Measurements from ENCODE around the gene PDP2. TPM values are rescaled to one million over a fixed set of nuclear protein-coding genes. Genes with fewer than 3 reads are reported as not detected.

PDP2 gene
- total and polyA plus RNA-seq, 10 donors: 1.0 to 9.6 (median 5.6) TPM

DNA sequence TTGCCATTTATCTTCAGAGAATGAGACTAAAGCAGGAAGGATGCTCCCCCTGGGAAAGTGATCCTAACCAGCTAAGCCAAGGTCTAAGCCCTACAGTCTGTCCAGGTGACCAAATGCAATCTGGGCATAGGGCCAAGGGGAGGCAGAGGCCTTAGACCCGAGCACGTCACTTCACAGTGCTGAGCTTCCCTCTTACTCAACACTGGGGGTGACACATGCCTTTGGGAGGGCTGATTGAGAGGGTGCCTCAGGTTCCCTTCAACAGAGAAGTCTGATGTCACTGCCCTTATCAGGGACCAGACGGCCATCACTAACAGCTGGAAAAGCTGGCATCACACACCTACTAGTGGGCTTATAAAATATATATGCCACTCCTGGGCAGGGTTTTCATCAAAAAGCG is 49.9 kb downstream of the PDP2 start:
- H3K4me1 ChIP-seq: peaks cover 16 to 54% (median 30%) of the 10 kb centered on the region in 6 donors
- no peak overlapping the region for H3K27ac ChIP-seq
- TF ChIP-seq POLR2AphosphoS5 (IDR thresholded peaks at IDR 0.05): peak in 1 of 3 donors; percentile 33
- TF ChIP-seq, protein P1, sequence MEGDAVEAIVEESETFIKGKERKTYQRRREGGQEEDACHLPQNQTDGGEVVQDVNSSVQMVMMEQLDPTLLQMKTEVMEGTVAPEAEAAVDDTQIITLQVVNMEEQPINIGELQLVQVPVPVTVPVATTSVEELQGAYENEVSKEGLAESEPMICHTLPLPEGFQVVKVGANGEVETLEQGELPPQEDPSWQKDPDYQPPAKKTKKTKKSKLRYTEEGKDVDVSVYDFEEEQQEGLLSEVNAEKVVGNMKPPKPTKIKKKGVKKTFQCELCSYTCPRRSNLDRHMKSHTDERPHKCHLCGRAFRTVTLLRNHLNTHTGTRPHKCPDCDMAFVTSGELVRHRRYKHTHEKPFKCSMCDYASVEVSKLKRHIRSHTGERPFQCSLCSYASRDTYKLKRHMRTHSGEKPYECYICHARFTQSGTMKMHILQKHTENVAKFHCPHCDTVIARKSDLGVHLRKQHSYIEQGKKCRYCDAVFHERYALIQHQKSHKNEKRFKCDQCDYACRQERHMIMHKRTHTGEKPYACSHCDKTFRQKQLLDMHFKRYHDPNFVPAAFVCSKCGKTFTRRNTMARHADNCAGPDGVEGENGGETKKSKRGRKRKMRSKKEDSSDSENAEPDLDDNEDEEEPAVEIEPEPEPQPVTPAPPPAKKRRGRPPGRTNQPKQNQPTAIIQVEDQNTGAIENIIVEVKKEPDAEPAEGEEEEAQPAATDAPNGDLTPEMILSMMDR (IDR thresholded peaks at IDR 0.05 in 8 of 11, conservative IDR thresholded peaks at IDR 0.05 in 3 of 11): no peak
- TF ChIP-seq POLR2A (IDR thresholded peaks at IDR 0.05): no peak
- intact Hi-C loops (cut with DNase I; ENCODE audit: low total_unique reads): no loop called here
- peaks cover 0 to 16% (median 10%) of the 10 kb centered on the region in 7 donors for H3K27me3 ChIP-seq (replicated peaks in 1 of 7)
- no peak for DNase-seq
- H3K9me3 ChIP-seq: no peaks in the 10 kb centered on the region
- no peak overlapping the region for H3K4me3 ChIP-seq
- 54 to 100% (median 66%) methylated on average over 1 to 4 of the region's 4 CpGs for WGBS, 5 donors
- H3K36me3 ChIP-seq: peaks cover 0 to 30% (median 11%) of the 10 kb centered on the region in 6 donors

DNA sequence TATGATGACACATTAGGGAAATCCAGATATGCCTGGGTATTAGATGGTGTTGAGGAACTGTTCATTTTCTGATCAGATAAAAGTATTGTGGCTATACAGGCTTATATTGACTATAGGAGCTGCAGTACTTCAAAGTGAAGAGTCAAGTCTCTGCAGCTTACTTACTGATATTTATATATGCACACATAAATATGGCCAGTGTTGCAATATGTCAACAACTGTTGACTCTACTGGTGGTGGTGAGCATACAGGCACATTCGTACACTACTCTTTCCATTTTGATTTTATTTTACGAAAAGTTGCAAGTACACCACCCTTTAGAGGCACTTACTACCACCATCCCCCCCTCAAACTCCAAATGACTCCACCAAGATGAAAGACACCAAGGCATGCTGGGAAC is 51.4 kb downstream of the PDP2 start:
- Histone ChIP-seq H3K36me3 (peaks cover 0 to 34% (median 11%) of the 10 kb centered on the region in 6 donors), H3K9me3 (no peaks in the 10 kb centered on the region), H3K4me1 (peaks cover 30 to 55% (median 37%) of the 10 kb centered on the region in 6 donors), H3K4me3 (no peak overlapping the region), H3K27ac (no peak overlapping the region), H3K27me3 (replicated peaks in 1 of 7) (peaks cover 0 to 1% (median 0%) of the 10 kb centered on the region in 7 donors)
- intact Hi-C loops (cut with DNase I; ENCODE audit: low total_unique reads): no loop called here
- 90 to 95% (median 94%) methylated on average over 2 of the region's 2 CpGs for WGBS, 5 donors
- no peak for DNase-seq
- no peak for TF ChIP-seq POLR2AphosphoS5 (IDR thresholded peaks at IDR 0.05)
- TF ChIP-seq POLR2A (IDR thresholded peaks at IDR 0.05): no peak
- TF ChIP-seq, protein P1 (IDR thresholded peaks at IDR 0.05 in 8 of 11, conservative IDR thresholded peaks at IDR 0.05 in 3 of 11): no peak

DNA sequence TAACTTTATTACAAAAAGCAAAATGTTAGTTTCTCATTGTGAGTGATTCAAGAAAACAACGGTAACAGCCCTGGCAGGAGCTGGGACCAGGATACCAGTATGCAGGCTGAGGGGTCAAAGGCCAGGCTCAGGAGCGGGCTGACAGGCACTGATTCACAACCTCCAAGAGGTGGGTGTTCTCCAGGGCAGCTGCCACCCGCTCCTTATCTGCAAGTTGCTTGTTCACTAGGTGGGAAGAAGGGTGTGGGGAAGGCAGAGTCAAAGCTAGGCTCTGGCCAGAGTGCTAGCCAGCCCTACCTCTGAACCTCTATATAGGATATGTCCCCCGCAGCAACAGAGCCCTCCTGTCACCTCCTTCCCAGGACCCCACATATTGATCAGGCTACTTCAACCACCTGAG is 51.8 kb downstream of the PDP2 start:
- intact Hi-C loops (cut with DNase I; ENCODE audit: low total_unique reads): no loop called here
- WGBS, 5 donors: 90 to 98% (median 93%) methylated on average over 4 of the region's 4 CpGs
- peaks cover 31 to 55% (median 40%) of the 10 kb centered on the region in 6 donors for H3K4me1 ChIP-seq

DNA sequence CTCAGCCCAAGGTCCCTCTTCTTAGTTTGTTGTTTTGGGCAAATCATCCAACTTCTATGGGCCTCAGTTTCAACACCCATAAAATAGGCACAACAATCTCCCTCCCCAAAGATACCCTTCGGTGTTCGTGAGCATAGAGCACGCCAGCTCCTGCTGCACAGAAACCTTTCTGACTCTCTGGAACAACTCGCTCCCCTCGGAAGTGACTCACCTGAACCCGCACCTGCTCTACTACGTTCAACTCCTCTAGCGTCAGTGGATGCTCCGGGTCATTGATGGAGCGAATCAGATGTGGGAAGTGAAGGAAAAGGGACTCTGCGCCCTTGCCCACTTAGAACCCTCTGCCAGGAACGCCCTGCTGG is 53.4 kb downstream of the PDP2 start:
- 2 to 5% (median 3%) methylated on average over 10 to 12 of the region's 12 CpGs for WGBS, 5 donors
- intact Hi-C loops (cut with DNase I; ENCODE audit: low total_unique reads): no loop called here
- peak overlapping the region; percentile 78 to 98 (median 94) for H3K27ac ChIP-seq
- no peaks in the 10 kb centered on the region for H3K27me3 ChIP-seq (replicated peaks in 1 of 7)
- no peak for TF ChIP-seq POLR2A (IDR thresholded peaks at IDR 0.05)
- TF ChIP-seq POLR2AphosphoS5 (IDR thresholded peaks at IDR 0.05): no peak
- TF ChIP-seq, protein P1 (IDR thresholded peaks at IDR 0.05 in 8 of 11, conservative IDR thresholded peaks at IDR 0.05 in 3 of 11): no peak
- H3K36me3 ChIP-seq: peaks cover 0 to 53% (median 16%) of the 10 kb centered on the region in 6 donors
- peak overlapping the region; percentile 60 to 98 (median 95) for H3K4me3 ChIP-seq
- no peaks in the 10 kb centered on the region for H3K9me3 ChIP-seq
- H3K4me1 ChIP-seq: peaks cover 31 to 66% (median 49%) of the 10 kb centered on the region in 6 donors
- DNase-seq: no peak

More for the DNA sequence above, 51.8 kb downstream of the PDP2 start:
- Histone ChIP-seq H3K27me3 (replicated peaks in 1 of 7) (no peaks in the 10 kb centered on the region), H3K36me3 (peaks cover 0 to 36% (median 11%) of the 10 kb centered on the region in 6 donors), H3K9me3 (no peaks in the 10 kb centered on the region), H3K27ac (peak overlapping the region in 1 of 8 donors; percentile 98), H3K4me3 (no peak overlapping the region)
- no peak for TF ChIP-seq POLR2AphosphoS5 (IDR thresholded peaks at IDR 0.05)
- no peak for TF ChIP-seq POLR2A (IDR thresholded peaks at IDR 0.05)
- TF ChIP-seq, protein P1 (IDR thresholded peaks at IDR 0.05 in 8 of 11, conservative IDR thresholded peaks at IDR 0.05 in 3 of 11): no peak
- no peak for DNase-seq
